Smooth muscle cell (in vitro differentiated cells): Measurements from ENCODE around the gene PTPRN2. TPM values are rescaled to one million over a fixed set of nuclear protein-coding genes. Genes with fewer than 3 reads are reported as not detected.

Experiments used
- DNase-seq: peaks from one replicate; lab custom pipeline; 2025; ENCODE audit not compliant: unreplicated experiment; lab: John Stamatoyannopoulos, UW
- H2AFZ ChIP-seq: fragments of 200-600 bp; sonication (generic); 2 replicates; pipeline ENCODE4 v1.6.0; 2016; ENCODE audit warnings: antibody characterized with exemption, low read depth, mild to moderate bottlenecking
- H3F3A ChIP-seq: fragments of 200-600 bp; sonication (generic); 2 replicates; pipeline ENCODE4 v1.6.0; 2017; ENCODE audit warnings: antibody characterized with exemption, low read depth
- H3K27ac ChIP-seq: fragments of 200-600 bp; sonication (generic); 2 replicates; pipeline ENCODE4 v1.5.1; 2016; ENCODE audit warnings: low read depth, mild to moderate bottlenecking
- H3K27me3 ChIP-seq: fragments of 200-600 bp; sonication (generic); 2 replicates; pipeline ENCODE4 v1.6.1; 2016; ENCODE audit warnings: low read depth, mild to moderate bottlenecking
- H3K36me3 ChIP-seq: fragments of 200-600 bp; sonication (generic); 2 replicates; pipeline ENCODE4 v1.5.1; 2016; ENCODE audit warnings: low read depth
- H3K4me1 ChIP-seq: fragments of 200-600 bp; sonication (generic); 2 replicates; pipeline ENCODE4 v1.5.1; 2016; ENCODE audit warnings: low read depth
- H3K4me2 ChIP-seq: fragments of 200-600 bp; sonication (generic); 2 replicates; pipeline ENCODE4 v1.6.0; 2016; ENCODE audit warnings: mild to moderate bottlenecking
- H3K4me3 ChIP-seq: fragments of 200-600 bp; sonication (generic); 2 replicates; pipeline ENCODE4 v1.5.1; 2016; ENCODE audit warnings: mild to moderate bottlenecking
- H3K79me2 ChIP-seq: fragments of 200-600 bp; sonication (generic); 2 replicates; pipeline ENCODE4 v1.6.0; 2016; ENCODE audit warnings: low read depth, mild to moderate bottlenecking
- H3K9ac ChIP-seq: fragments of 200-600 bp; sonication (generic); 2 replicates; pipeline ENCODE4 v1.6.0; 2016; ENCODE audit warnings: low read depth
- H3K9me3 ChIP-seq: fragments of 200-600 bp; sonication (generic); replicated peaks from 2 replicates; pipeline ENCODE4 v1.5.1; 2016; ENCODE audit warnings: low read depth
- H4K20me1 ChIP-seq: fragments of 200-600 bp; sonication (generic); 2 replicates; pipeline ENCODE4 v1.6.0; 2016; ENCODE audit warnings: low read depth
- CTCF ChIP-seq: fragments of 200-600 bp; sonication (generic); IDR thresholded peaks from 2 replicates; pipeline ENCODE4 v1.5.1; 2017; ENCODE audit warnings: borderline replicate concordance, mild to moderate bottlenecking, antibody characterized with exemption; ENCODE audit not compliant: insufficient read depth, poor library complexity, severe bottlenecking
- WGBS: methylation state at CpG from one replicate; pipeline ENCODE4 v1.1.7; 2016; ENCODE audit warnings: low lambda C conversion rate; 5-methylcytosine and 5-hydroxymethylcytosine counted together
- polyA plus RNA-seq: library from polyadenylated mRNA; unstranded; fragments of >200 nt; fragmentation: Nextera tagmentation; extraction: Ambion mirVana; gene quantifications from 2 replicates; pipeline ENCODE4 v1.2.1, GENCODE V29; 2016
- total RNA-seq: library from RNA; depleted of rRNA; stranded (reverse); fragments of >200 nt; gene quantifications from 2 replicates; pipeline ENCODE4 v1.2.3, GENCODE V29; 2014

The PTPRN2 gene
- total and polyA plus RNA-seq, 2 experiments from 2014 or later = 0.09 to 0.87 TPM

- Histone ChIP-seq H3K9me3 (no peaks in the 10 kb centered on the region), H3K4me3 (no peak overlapping the region), H3K4me2 (no peak overlapping the region), H3K9ac (no peak overlapping the region), H3K4me1 (no peaks in the 10 kb centered on the region), H3K36me3 (no peaks in the 10 kb centered on the region), H3F3A (no peaks in the 10 kb centered on the region), H3K27me3 (no peaks in the 10 kb centered on the region), H3K79me2 (no peaks in the 10 kb centered on the region), H3K27ac (no peak overlapping the region), H2AFZ (no peak overlapping the region), H4K20me1 (no peaks in the 10 kb centered on the region)
- 92% methylated on average over 21 of the region's 21 CpGs for WGBS
- DNase-seq = no peak
- TF ChIP-seq CTCF = no peak
Observed at GRCh38 chr7:158080899-158081445, 506.7 kb downstream of the PTPRN2 start.

DNA sequence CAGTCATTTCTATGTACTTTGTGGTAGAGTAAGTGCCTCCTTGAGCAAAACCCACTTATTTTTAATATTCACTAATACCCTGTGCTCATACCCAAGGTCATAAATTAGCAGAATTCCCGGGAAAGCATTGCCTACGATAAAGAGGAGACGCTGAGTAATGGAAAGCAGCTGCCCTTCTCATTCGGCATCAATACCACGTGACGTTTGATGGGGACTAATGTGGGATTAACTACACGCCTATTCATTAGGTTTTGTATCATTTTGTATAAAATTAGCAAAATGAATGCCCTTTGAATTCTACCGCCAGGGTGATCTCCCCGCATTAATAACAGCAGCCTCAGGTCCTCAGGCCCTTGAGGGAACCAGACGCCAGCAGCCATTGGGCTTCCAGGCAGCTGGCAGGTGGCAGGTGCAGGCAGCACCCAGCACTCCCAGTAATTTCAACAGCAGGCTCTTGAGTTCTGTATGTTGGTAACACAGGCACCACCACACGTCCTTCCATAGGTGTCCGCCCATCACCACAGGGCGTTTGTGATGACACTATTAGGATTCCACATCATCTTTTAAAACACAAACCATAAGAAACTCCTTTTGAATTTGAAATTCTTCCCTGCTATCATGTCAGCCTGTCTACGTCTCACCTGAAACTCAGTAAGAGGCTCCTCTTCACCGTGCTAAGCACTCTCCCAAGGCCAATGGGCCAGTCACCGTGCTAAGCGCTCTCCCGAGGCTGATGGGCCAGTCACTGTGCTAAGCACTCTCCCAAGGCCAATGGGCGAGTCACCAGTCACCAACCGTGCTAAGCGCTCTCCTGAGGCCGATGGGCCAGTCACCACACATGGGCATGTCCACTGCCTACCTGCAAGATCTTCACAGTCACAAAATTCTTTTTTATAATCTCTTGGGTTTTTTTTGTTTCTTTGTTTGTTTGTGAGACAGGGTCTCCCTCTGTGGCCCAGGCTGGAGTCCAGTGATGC, 509.4 kb downstream of the PTPRN2 start:
- no peak overlapping the region for H2AFZ ChIP-seq
- 86% methylated on average over 22 of the region's 22 CpGs for WGBS
- H3K9me3 ChIP-seq = no peaks in the 10 kb centered on the region
- no peaks in the 10 kb centered on the region for H3K36me3 ChIP-seq
- no peak for DNase-seq
- H3K79me2 ChIP-seq = no peaks in the 10 kb centered on the region
- H3K27me3 ChIP-seq = no peaks in the 10 kb centered on the region
- no peaks in the 10 kb centered on the region for H3F3A ChIP-seq
- no peaks in the 10 kb centered on the region for H3K4me1 ChIP-seq
- no peaks in the 10 kb centered on the region for H4K20me1 ChIP-seq
- H3K4me2 ChIP-seq = no peak overlapping the region
- no peak overlapping the region for H3K4me3 ChIP-seq
- TF ChIP-seq CTCF = no peak
- no peak overlapping the region for H3K9ac ChIP-seq
- no peak overlapping the region for H3K27ac ChIP-seq

- WGBS = 85% methylated on average over 21 of the region's 21 CpGs
Observed at GRCh38 chr7:158077151-158077840, 510.3 kb downstream of the PTPRN2 start.

More at GRCh38 chr7:158077151-158077840, 510.3 kb downstream of the PTPRN2 start:
- DNase-seq = no peak
- Histone ChIP-seq H3K4me2 (no peak overlapping the region), H3K9me3 (no peaks in the 10 kb centered on the region), H4K20me1 (no peaks in the 10 kb centered on the region), H2AFZ (no peak overlapping the region), H3F3A (no peaks in the 10 kb centered on the region), H3K27ac (no peak overlapping the region), H3K79me2 (no peaks in the 10 kb centered on the region), H3K4me1 (no peaks in the 10 kb centered on the region), H3K4me3 (no peak overlapping the region), H3K9ac (no peak overlapping the region), H3K27me3 (no peaks in the 10 kb centered on the region), H3K36me3 (no peaks in the 10 kb centered on the region)
- TF ChIP-seq CTCF = no peak
